Raji (cell line): Measurements from ENCODE around the gene CYP3A5.

Experiments used
- POLR2A ChIP-seq: IDR thresholded peaks from 2 replicates; pipeline ENCODE4 v1.6.1; 2011; ENCODE audit warnings: low read depth, low read length, control low read depth; ENCODE audit not compliant: insufficient read depth

CYP3A5 gene

GRCh38 chr7:99621271-99621670 lies 58.5 kb downstream of the CYP3A5 start:
- no peak for TF ChIP-seq POLR2A

GRCh38 chr7:99619571-99620130 lies 60.1 kb downstream of the CYP3A5 start:
- no peak for TF ChIP-seq POLR2A

- TF ChIP-seq POLR2A, result no peak
These were observed 61.1 kb downstream of the CYP3A5 start for GRCh38 chr7:99618726-99619125.

- TF ChIP-seq POLR2A, result no peak
These were observed 62.5 kb downstream of the CYP3A5 start for GRCh38 chr7:99617192-99617781.

- peak; percentile 90 for TF ChIP-seq POLR2A
These were observed 63.2 kb downstream of the CYP3A5 start, which contains the start of gene ZSCAN25 for GRCh38 chr7:99616359-99617191. TSS of gene ZSCAN25 (plus strand) at chr7:99616946. CDS start at chr7:99619607, 2,661 bp downstream.

GRCh38 chr7:99615989-99616358 lies 63.8 kb downstream of the CYP3A5 start:
- no peak for TF ChIP-seq POLR2A

- TF ChIP-seq POLR2A, result no peak
These were observed 65.3 kb downstream of the CYP3A5 start for GRCh38 chr7:99614495-99614894.

GRCh38 chr7:99607548-99607947 lies 72.2 kb downstream of the CYP3A5 start:
- TF ChIP-seq POLR2A, result no peak

GRCh38 chr7:99606531-99606930 lies 73.3 kb downstream of the CYP3A5 start:
- TF ChIP-seq POLR2A, result no peak

GRCh38 chr7:99605527-99605926 lies 74.3 kb downstream of the CYP3A5 start:
- no peak for TF ChIP-seq POLR2A

GRCh38 chr7:99601656-99602310 lies 78.0 kb downstream of the CYP3A5 start:
- TF ChIP-seq POLR2A, result no peak

- no peak for TF ChIP-seq POLR2A
These were observed 80.0 kb downstream of the CYP3A5 start for GRCh38 chr7:99599836-99600235.
